ENCODE results near the gene ANKRD18B.
"Not testable (repeated sequence)": the region's sequence is repeated elsewhere in the genome, so short reads cannot be mapped to it uniquely, and the experiment has no call there.

Gene ANKRD18B

DNA sequence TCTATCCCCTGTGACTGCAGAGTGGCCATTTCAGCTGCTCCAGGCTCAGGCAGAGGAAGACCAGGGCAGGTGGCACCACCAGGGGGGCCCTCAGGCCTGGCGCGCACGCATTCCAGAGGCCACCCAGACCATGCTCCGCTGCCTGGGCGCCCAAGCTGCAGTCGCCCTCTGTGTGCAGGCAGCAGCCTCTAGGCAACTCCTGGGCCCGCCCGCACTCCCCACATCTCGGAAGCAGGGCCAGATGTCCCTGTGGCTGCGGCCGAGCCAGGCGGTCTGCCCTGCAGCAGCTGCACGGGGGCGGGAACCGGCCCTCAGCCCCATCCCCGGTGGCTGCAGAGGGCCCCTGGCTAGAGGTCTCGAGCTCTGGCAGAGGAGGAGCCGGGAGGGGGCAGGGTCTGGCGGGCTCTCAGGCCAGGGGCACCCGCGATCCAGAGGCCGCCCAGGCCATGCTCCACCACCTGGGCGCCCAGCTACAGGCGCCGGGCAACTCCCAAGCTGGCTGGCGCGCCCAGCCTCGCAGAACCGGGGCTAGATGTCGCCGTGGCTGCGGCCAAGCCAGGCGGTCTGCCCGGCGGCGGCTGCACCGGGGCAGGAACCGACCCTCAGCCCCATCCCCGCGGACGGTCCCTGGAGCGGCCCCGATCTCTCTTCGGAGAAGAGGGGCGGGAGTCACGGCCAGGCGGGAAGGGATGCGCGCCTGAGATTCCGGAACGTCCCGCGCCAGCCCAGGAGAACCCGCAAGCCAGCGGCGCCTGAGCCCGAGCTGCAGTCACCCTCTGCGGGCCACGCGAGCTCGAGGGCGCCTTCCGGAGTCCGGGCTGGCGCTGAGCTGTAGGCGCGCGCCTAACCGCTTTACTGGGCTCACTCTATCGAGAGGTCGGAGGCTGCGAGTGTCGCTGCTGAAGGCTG is at the start of gene ANKRD18B:
Gene ANKRD18B (plus strand): TSS at position 855 of the 909 bp plus-strand sequence. CDS start 239 bp downstream, outside the sequence.
- DNase-seq (ENCODE audit: low spot score), result peak; percentile 58

DNA sequence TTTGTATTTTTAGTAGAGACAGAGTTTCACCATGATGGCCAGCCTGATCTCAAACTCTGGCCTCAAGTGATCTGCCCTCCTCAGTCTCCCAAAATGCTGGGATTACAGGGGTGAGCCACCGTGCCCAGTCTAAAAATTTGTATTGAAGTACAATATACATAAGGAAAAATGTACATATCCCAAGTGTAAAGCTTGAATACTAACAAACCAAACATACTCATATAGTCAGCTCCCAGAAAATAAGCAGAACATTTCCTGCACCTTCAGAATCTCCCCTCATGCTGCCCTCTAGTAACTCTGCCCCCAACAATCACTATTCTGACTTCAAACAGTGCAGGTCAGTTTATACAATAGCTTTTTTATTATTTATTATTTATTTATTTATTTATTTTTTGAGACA is 48.7 kb upstream of the ANKRD18B start:
- DNase-seq (ENCODE audit: low spot score), result no peak

DNA sequence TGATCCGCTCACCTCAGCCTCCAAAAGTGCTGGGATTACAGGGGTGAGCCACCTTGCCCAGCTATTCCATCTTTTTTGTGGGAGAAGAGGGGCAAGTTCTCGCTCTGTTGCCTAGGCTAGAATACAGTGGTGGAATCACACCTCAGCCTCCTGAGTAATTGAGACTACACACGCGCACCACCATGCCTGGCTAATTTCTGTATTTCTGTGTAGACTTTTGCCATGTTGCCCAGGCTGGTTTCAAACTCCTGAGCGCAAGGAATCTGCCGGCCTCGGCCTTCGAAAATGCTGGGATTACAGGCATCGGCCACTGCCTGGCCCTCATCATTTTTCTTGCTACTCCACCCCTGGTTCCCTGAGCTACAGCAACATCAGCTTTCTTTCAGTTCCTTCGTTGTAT is 47.5 kb upstream of the ANKRD18B start:
- DNase-seq (ENCODE audit: low spot score), result no peak

DNA sequence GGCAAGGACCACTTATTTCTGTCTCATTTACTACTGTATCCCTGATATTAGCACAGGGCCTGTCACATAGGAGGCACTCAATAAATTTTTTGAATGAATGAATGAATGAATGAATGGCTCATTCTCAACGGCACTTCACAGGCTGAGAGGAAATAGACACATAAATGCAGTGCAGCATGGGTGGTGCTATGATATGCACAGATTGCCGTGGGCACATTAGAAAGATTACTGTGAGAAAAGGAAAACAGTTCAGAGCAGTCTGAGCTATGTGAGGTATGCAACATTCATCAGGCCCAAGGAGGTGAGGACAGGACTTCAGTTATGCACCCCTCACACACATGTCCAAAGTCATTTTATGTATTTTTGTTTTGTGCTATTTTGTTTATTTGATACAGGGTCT is 43.9 kb upstream of the ANKRD18B start:
- no peak for DNase-seq (ENCODE audit: low spot score)

DNA sequence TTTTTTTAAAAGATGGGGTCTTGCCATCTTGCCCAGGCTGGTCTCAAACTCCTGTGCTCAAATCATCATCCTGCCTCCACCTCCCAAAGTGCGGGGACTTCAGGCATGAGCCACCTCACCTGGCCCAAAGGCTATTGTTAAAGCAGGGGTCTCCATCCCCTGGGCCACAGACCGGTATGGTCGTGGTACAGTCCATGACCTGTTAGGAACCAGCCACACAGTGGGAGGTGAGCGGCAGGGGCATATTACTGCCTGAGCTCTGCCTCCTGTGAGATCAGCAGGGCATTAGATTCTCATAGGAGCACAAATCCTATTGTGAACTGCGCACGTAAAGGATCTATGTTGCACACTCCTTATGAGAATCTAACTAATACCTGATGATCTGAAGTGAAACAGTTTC is 43.1 kb upstream of the ANKRD18B start:
- DNase-seq (ENCODE audit: low spot score), result no peak

DNA sequence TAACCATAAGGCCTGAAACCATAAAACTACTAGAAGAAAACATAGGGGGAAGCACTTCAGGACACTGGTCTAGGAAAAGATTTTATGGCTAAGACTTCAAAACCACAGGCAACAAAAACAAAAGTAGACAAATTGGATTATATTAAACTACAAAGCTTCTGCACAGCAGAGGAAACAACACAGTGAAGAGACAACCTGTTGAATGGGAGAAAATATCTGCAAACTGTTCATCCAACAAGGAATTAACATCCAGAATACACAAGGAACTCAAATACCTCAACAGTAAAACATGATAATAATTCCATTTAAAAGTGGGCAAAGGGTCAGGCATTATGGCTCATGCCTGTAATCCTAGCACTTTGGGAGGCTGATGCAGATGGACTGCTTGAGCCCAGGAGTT is 38.7 kb upstream of the ANKRD18B start:
- not testable (repeated sequence) for DNase-seq (ENCODE audit: low spot score)

DNA sequence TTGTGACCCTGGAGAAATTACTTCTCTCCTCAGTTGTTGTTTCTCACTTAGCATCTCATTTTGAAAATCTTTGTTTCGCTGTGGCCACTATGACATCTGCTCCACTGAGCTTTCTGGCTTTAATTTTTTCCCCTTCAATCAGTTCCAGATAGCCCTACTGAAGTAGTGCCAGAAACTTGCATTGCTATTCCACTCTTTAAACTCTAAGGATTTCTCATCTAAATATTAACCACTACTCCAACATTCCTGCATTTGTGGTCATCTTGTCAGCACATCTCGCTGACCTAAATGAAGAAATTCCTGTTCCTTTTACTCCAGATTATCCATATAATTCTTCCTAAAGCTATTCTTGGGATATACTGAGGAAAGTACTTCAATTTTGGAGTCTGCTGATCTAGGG is 35.0 kb upstream of the ANKRD18B start:
- no peak for DNase-seq (ENCODE audit: low spot score)

DNA sequence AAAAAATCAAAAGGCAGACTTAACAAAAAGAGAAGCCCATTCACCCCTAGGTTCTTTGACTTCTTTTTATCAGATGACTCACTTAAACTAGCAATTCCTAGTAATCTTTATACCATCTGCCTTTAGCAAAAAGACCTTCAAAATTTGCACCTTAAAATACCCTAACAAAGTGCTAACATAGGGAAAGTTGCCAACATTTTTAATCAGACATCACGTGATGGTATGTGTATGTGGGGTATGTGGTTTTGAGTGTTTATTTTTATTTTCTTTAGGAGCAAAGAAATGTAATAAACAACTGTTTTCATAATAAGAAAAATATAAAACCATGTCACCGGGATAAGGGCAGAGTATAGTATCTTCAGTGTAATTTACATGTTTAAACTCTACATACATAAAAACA is 30.2 kb upstream of the ANKRD18B start:
- DNase-seq (ENCODE audit: low spot score), result not testable (repeated sequence)

DNA sequence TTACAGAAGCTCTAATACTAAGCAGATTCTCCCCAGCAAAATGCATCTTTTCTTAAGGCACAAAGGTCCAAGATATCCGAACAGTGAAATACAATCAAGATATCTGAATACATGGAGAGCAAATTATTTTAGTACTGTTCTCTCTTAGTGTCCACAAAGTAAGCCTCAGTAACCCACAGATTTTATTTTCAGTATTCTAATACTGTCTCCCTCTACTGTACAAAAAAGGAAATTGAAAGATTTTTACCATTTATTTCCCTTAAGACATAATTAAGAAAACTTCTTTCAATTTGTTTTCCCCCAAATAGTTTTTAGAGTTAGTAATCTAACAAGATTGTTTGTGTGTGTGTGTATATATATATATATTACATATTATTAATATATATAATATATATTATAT is 25.7 kb upstream of the ANKRD18B start:
- no peak for DNase-seq (ENCODE audit: low spot score)

DNA sequence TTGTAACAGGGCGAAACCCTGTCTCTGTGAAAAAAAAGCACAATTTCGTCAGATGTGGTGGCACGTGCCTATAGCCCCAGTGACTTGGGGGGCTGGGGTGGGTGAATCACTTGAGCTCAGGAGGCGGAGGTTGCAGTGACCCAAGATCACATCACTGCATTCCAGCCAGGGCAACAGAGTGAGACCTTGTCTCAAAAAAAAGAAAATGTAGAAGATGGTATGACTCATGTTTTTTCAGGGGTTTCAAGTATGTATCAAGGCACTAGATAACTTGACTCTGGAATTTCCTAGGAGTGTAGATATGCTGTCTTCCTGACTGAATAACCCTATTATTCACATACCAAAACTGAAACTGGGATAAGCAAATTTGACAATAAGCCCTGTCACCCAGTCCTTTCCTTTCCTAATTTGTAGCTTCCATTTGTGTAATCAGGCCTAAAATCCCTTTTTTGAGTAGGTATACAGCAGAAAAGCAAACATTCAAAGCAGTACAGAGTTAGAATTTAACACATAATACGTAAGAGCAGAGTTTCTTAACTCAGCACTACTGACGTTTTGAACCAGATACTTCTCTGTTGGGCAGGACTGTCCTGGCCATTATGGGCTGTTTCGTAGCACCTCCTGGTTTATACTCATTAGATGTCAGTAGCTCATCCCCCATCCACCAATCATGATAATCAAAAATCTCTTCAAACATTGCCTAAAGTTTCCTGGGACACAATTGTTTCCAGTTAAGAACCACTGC is 17.3 kb upstream of the ANKRD18B start:
- DNase-seq (ENCODE audit: low spot score), result no peak

DNA sequence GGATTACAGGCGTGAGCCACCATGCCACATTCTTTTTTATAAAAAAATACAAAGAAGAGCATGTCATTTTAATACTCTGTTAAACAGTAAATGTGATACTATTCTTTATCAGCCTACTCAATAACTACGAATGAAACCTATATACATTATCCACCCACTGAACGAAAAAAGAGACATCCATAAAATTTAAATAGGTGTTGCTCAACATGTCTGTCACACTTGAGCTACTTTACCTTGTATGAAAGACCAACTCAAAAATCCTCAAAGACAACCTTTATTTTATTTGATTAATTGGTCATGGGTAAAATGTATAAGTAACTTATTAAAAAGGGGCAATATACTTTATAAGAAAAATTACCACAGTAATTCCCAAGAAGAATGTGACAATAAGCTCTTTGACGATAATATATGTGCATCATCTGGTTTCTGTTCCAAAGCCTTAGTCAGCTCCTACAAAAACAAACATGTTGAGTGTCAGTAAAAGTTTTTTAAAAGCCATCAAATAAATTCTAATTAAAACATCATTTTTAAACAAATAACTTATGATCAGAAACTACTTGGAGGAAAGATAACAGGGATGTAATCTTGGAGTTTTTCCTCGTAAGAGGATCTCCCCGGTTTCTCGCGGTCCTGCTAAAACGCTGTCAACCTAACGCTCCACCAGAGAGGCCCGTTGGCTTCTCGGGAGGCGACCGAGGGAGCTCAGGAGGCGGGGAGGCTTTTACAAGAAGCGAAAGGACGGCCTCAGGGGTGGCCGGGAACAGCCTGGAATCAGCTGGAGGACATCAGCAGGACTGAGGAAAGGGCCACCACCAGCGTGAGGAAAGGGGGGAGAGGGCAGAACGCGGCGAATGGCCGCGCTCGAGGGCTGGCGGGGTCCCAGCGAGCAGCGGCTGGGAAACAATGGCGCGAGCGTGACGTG is 13.5 kb upstream of the ANKRD18B start:
- peak; percentile 50 for DNase-seq (ENCODE audit: low spot score)

DNA sequence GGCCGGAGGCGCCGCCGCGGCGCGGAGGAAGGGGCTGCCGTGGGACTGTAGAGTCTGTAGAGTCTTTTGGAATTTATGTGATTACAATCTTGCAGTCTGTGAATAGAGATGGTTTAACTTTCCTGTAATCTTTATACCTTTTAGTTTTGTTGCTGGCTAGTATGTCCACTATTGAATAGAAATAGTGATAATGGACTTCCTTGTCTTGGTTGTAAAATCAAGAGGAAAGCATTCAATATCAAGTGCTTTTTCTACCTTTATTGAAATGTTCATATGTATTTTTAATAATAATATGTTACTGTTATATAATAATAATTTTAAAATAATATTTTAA is 12.9 kb upstream of the ANKRD18B start:
- DNase-seq (ENCODE audit: low spot score), result not testable (repeated sequence)

DNA sequence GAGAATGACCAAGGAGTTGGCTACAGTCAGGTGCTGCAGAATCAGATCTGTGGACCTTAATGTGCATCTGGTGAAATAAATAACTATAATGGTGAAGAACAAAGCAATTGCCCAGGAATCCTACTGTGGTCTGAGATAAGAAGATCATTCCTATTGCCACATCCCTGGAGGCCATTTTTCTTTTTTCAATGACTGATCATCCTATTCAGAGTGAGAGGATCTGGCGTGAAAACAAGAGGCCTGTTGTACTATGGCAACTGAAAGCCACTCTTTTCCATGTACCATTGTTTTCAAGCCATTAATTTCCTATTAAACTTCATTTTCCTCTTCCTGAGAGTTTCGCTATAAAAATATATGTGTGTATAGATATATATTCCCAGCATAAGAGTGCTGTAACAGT is 11.5 kb upstream of the ANKRD18B start:
- DNase-seq (ENCODE audit: low spot score), result not testable (repeated sequence)

DNA sequence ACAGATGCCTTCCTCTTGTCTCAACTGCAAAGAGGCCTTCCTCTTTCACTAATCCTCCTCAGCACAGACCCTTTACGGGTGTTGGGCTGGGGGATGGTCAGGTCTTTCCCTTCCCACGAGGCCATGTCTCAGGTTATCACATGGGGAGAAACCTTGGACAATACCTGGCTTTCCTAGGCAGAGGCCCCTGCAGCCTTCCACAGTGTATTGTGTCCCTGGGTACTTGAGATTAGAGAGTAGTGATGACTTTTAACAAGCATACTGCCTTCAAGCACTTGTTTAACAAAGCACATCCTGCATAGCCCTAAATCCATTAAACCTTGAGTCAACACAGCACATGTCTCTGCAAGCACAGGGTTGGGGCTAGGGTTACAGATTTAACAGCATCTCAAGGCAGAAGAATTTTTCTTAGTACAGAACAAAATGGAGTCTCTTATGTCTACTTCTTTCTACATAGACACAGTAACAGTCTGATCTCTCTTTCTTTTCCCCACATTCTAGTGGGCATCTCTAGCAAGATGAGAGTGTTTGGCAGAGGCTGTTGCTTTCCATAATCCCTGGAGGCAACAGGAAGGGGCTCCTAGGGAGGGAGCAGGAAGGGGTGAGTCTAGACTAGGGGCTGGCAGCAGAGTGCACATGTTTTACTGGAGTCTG is 8.6 kb upstream of the ANKRD18B start:
- not testable (repeated sequence) for DNase-seq (ENCODE audit: low spot score)

DNA sequence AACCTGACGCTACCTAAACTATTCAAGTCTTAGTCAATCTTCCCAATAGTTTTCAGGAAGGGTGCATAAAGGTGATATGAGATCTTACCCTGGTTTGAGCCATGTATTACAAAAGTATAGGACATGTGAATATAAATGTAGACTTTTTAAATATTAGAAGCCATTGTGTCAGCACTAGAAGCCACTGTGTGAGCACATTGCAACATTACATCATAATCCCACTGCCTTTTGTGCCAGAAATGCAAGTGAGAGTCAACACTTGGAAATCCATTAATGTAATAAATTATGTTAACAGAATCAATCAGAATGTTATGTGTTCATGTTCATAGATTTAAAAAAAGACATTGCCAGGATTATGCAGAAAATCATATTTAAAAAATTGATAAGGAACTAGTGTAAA is 7.7 kb upstream of the ANKRD18B start:
- DNase-seq (ENCODE audit: low spot score), result not testable (repeated sequence)

DNA sequence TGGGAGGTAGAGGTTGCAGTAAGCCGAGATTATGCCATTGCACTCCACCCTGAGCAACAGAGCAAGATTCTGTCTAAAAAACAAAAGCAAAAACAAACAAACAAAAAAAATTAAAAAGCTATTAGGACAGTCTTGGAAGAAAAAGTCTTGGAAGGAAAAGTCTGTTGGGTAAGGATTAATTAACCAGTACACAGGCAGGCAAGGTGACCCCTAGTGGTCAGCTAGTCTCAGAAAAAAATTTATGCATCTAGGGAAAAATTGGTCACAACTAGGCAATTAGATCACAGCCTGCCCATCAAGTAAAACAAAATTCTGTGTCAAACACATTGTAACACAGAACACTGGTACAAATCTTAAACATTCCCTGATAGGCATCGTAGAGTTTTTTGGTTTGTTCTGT is 6.7 kb upstream of the ANKRD18B start:
- DNase-seq (ENCODE audit: low spot score), result peak; percentile 36

DNA sequence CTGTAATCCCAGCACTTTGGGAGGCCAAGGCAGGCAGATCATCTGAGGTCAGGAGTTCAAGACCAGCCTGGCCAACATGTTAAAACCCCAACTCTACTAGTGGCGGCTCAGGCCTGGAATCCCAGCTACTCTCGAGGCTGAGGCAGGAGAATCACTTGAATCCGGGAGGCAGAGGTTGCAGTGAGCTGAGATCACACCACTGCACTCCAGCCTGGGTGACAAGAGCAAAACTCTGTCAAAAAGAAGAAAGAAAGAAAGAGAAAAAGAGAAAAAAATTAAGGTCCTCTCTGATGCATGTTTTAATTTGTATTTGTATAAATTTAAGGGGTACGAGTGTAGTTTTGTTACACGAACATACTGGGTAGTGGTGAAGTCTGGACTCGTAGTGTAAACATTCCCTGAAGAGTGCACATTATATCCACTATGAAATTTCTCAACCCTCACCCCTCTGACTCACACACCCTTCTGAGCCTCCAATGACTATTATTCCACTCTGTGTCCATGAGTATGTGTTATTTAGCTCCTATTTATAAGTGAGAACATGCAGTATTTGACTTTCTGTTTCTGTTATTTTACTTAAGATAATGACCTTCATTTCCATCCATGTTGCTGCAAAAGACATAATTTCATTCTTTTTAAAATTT is 6.0 kb upstream of the ANKRD18B start:
- DNase-seq (ENCODE audit: low spot score), result not testable (repeated sequence)

DNA sequence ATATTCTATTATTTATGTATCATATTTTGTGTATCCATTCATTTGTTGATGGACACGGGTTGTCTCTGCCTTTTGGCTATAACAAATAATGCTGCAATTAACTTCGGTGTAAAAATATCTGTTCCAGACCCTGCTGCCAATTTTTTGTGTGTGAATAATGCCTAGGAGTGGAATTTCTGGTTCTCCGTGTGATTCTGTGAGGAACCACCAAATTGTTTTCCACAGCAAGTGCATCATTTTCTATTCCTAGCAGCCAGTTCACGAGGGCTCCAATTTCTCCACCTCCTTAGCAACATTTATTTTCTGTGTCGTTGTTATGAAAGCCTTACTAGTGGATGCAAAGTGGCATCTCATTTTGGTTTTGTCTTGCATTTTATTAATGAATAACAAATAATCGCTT is 2.2 kb upstream of the ANKRD18B start:
- not testable (repeated sequence) for DNase-seq (ENCODE audit: low spot score)

DNA sequence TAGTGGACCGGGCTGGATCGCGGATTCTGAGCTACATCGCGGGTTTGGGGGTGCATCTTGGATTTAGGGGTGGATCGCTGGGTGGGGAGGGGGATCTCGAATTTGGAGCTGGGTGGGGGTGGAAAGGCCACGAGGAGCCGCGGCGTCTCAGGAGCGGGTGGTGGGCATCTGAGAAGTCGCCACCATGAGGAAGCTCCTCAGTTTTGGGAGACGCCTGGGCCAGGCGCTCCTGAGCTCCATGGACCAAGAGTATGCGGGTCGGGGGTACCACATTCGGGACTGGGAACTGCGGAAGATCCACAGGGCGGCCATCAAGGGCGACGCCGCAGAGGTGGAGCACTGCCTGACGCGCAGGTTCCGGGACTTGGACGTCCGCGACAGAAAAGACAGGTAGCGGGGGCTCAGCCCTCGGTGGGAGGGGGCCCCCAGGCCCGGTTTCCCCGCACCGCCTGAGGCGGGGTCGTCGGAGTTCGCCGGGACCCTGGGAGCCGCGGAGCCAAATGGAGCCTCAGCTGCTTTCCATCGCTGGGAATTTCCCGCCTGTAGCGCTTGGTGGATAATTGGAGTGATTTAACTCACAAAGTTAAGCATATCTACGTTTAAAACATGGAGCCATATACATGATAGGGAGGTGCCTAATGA is 376 bp downstream of the ANKRD18B start:
- peak; percentile 12 for DNase-seq (ENCODE audit: low spot score)

DNA sequence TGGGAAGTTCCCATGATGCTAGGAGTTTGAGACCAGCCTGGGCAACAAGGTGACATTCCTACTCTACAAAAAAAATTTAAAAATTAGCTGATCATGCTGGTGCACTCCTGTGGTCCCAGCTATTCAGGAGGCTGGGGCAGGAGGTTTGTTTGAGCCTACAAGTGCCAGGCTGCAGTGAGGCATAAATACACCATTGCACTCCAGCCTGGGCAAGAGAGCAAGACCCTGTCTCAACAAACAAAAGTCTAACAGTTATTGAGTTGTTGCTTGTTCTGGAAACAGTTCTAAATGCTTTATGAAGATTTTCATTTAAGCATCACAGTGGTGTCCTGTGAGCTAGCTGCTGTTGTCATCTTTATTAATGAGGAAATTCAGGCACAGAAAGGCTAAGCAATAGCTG is 4.0 kb downstream of the ANKRD18B start:
- not testable (repeated sequence) for DNase-seq (ENCODE audit: low spot score)

DNA sequence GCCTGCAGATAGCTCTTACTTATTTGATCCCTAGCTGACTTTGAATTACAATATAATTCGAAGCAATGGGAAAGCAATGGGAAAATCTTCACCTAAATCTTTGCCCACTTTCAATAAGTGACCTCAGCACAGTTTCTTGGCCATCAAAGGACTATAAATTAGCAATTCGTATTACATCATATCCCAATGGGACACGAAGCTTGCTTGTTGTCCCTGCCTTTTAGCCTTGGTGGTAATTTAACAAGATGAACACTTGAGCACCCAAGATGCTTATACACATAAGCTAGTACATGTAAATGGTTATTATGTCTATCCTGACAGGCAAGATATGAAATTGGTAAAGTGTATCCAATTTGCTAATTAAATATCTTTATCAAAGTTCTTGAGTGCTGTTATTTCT is 9.9 kb downstream of the ANKRD18B start:
- not testable (repeated sequence) for DNase-seq (ENCODE audit: low spot score)
